Measurements from ENCODE around the gene DPP10. TPM values are rescaled to one million over a fixed set of nuclear protein-coding genes. Genes with fewer than 3 reads are reported as not detected.

Gene DPP10
- total and polyA plus RNA-seq, 10 of the 15 experiments (the other 5 are each of a cell fraction or from before 2014, with no cell fraction given) = not detected

- no peak for TF ChIP-seq EP300 (IDR thresholded peaks at IDR 0.05; ENCODE audit: borderline replicate concordance in 1 of 2, control insufficient read depth in 1 of 2, low read depth in 2 of 2, low read length in 2 of 2)
- no peak for TF ChIP-seq BMI1 (IDR thresholded peaks at IDR 0.05; ENCODE audit: borderline replicate concordance)
- TF ChIP-seq PKNOX1 (IDR thresholded peaks at IDR 0.05) = no peak
- no peak for TF ChIP-seq PML (IDR thresholded peaks at IDR 0.05; ENCODE audit: low read length)
- TF ChIP-seq RB1 (IDR thresholded peaks at IDR 0.05; ENCODE audit: borderline replicate concordance) = no peak
- no peak for TF ChIP-seq RFX5 (IDR thresholded peaks at IDR 0.05; ENCODE audit: low read depth, low read length)
- no peak for TF ChIP-seq RAD51 (IDR thresholded peaks at IDR 0.05)
These were observed 267.8 kb downstream of the DPP10 start (continued) for GRCh38 chr2:114709936-114710850.

- WGBS (ENCODE audit: insufficient coverage, insufficient replicate concordance, low lambda C conversion rate, missing lambda C conversion rate) = 0% methylated on average over 1 of the region's 1 CpG
- no peaks in the 10 kb centered on the region for H3K27me3 ChIP-seq (replicated peaks in 1 of 2; ENCODE audit: control insufficient read depth in 2 of 2, insufficient read depth in 2 of 2, low read length in 1 of 2)
- in situ Hi-C loops (cut with MboI) (no loop called here), intact Hi-C loops (cut with micrococcal nuclease; ENCODE audit: unreplicated experiment) (no loop called here)
- no peak overlapping the region for H3K4me2 ChIP-seq (ENCODE audit: control insufficient read depth, insufficient read depth)
- H2AFZ ChIP-seq (ENCODE audit: control insufficient read depth, low read depth, low read length) = no peak overlapping the region
- ChIA-PET POLR2A (no interaction called here), CTCF (no interaction called here), RAD21 (ENCODE audit: unreplicated experiment) (no interaction called here), SMC1A (ENCODE audit: uncharacterized antibody, unreplicated experiment) (no interaction called here)
- no peak overlapping the region for H3K4me3 ChIP-seq
- no peaks in the 10 kb centered on the region for H3K4me1 ChIP-seq (ENCODE audit: control insufficient read depth, insufficient read depth, low read length)
- no peaks in the 10 kb centered on the region for H3K36me3 ChIP-seq (ENCODE audit: control insufficient read depth in 2 of 2, insufficient read depth in 2 of 2, low read length in 1 of 2)
- H3K9ac ChIP-seq (ENCODE audit: control insufficient read depth, insufficient read depth, low read length) = no peak overlapping the region
- H4K20me1 ChIP-seq (ENCODE audit: control insufficient read depth, insufficient read depth) = no peaks in the 10 kb centered on the region
- no peak for ATAC-seq
- no peak for DNase-seq (ENCODE audit: low read depth, low spot score)
- no peaks in the 10 kb centered on the region for H3K79me2 ChIP-seq (ENCODE audit: control insufficient read depth, insufficient read depth, low read length)
- H3K9me3 ChIP-seq (replicated peaks; ENCODE audit: control insufficient read depth, insufficient read depth, low read length) = no peaks in the 10 kb centered on the region
- TF ChIP-seq BMI1 (IDR thresholded peaks at IDR 0.05; ENCODE audit: borderline replicate concordance) (no peak), ATF3 (IDR thresholded peaks at IDR 0.05; ENCODE audit: borderline replicate concordance, extremely low read depth, low read depth, low read length) (no peak), SIX5 (IDR thresholded peaks at IDR 0.05; ENCODE audit: low read depth, low read length, severe bottlenecking) (no peak), BCLAF1 (IDR thresholded peaks at IDR 0.05) (no peak), MEF2A (IDR thresholded peaks at IDR 0.05; ENCODE audit: insufficient read depth, low read depth, low read length) (no peak)
- H3K27ac ChIP-seq (ENCODE audit: control insufficient read depth, insufficient read depth) = no peak overlapping the region
- BruUV-seq (replicated peaks) = no TSS peak
- FAIRE-seq = no peak
These were observed 271.9 kb downstream of the DPP10 start for GRCh38 chr2:114714313-114714712.

All from GM12878 (cell line).